ENCODE data around the gene CPNE8. TPM values are rescaled to one million over a fixed set of nuclear protein-coding genes. Genes with fewer than 3 reads are reported as not detected.

The CPNE8 gene
- total RNA-seq, 1 donor from 2014 or later: 21.2 TPM

DNA sequence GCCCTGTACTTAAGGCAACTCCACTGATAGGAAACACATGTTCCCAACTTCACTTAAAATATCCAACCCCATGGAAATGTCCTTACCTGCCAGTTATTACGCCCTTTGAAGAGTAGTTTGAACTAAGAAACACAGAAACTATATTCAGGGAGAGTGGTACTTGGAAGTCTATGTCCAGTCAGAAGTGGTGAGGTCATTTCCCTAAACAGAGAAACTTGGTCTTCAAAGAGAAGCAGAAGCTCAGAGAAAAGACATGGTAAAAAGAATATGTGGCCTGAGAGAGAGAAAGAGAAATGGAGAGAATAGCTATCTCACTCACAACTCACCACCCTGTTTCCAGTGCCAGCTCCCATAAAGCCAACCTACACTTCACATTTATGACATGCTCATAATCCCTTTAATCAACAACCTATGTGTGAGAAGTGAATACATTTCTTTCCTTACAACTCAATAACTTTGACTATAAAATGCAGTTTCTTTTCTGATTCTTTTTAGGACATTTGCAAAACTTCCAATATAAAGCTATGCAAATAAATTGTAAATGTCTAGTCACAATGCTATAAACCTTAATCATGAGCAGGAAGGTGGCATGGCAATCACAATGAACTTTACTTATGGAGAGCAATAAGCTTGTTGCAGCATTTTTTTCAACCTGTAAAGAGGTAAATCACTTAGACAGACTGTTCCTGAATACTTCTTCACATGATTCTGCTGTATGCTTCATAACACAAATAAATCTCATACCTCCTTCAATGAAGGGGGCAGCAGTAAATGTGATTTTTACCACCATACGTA lies 67.1 kb downstream of the CPNE8 start:
- no peak for DNase-seq (ENCODE audit: extremely low read depth, low read depth, low spot score)

DNA sequence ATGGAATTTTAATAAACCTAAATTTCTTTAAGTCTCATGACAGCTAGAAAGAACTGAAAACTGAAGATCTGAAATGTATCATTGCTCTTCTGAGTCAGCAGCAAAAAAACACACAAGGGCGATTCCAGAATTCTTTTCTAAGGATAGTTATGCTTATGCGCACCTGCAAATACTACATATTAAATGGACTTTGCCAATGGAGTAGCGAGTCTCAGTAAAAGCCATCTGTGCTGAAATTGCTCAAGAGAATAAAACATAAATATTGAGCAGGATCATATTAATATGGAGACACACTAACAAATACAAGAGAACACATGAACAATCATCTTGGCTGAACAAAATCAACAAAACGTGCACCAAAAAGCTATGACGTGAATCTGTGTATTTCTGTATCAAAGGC lies 73.7 kb downstream of the CPNE8 start:
- no peak for DNase-seq (ENCODE audit: extremely low read depth, low read depth, low spot score)

GRCh38 chr12:38825006-38825405 lies 80.4 kb downstream of the CPNE8 start:
- DNase-seq (ENCODE audit: extremely low read depth, low read depth, low spot score): no peak

GRCh38 chr12:38823738-38824137 lies 81.7 kb downstream of the CPNE8 start:
- no peak for DNase-seq (ENCODE audit: extremely low read depth, low read depth, low spot score)

DNA sequence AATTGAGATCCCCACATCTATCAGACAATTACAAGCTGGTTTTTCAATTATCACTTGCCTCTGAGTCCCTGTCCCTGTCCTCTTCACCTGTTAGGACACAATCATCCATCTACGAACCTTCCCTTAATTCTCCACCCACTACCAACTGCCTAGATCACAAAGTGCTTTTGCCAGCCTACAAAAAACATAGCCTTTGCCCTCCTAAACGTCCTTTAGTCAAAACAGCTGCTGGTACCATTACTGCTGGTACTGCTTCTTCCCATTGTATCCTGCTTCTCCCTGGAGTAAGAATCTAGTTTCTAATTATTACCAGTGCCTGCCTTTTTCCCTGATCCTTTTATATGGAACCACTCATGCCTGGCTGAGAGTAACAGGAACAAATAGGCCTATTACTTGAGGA lies 82.1 kb downstream of the CPNE8 start:
- DNase-seq (ENCODE audit: extremely low read depth, low read depth, low spot score): no peak

- no peak for DNase-seq (ENCODE audit: extremely low read depth, low read depth, low spot score)
These were observed 87.4 kb downstream of the CPNE8 start for GRCh38 chr12:38817942-38818341.

GRCh38 chr12:38813923-38814322 lies 91.5 kb downstream of the CPNE8 start:
- no peak for DNase-seq (ENCODE audit: extremely low read depth, low read depth, low spot score)

GRCh38 chr12:38811814-38812356 lies 93.5 kb downstream of the CPNE8 start:
- DNase-seq (ENCODE audit: extremely low read depth, low read depth, low spot score): no peak

DNA sequence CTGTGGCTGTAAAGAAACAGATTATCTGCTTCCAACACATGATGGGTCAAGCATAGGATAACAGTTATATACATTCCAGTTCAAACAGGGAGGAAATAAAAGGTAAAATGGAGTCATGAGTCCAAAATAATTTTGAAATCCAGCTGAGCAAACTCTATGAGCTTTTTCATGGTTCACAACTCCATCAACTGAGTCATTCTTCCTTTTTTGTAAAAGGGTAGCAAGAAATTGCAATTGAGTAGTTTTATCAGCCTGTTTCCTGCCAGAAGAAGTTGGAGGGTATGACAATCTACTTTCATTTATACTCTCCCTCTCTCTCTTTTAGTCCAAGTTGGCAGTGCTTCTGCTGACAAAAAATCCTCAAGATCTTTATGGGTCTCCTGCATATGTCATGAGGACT lies 95.6 kb downstream of the CPNE8 start:
- DNase-seq (ENCODE audit: extremely low read depth, low read depth, low spot score): no peak

- DNase-seq (ENCODE audit: extremely low read depth, low read depth, low spot score): no peak
These were observed 117.3 kb downstream of the CPNE8 start for GRCh38 chr12:38788106-38788505.

DNA sequence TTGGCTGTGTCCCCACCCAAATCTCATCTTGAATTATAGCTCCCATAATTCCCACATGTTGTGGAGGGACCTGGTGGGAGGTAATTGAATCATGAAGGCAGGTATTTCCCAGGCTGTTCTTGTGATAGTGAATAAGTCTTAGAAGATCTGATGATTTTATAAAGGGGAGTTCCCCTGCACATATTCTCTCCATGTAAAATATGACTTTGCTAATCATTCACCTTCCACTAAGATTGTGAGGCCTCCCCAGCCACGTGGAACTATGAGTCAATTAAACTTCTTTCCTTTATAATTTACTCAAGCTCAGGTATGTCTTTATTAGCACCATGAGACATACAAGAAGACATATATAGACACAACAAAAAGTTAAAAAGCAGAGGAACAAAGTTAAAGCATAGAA lies 120.0 kb downstream of the CPNE8 start:
- no peak for DNase-seq (ENCODE audit: extremely low read depth, low read depth, low spot score)

DNA sequence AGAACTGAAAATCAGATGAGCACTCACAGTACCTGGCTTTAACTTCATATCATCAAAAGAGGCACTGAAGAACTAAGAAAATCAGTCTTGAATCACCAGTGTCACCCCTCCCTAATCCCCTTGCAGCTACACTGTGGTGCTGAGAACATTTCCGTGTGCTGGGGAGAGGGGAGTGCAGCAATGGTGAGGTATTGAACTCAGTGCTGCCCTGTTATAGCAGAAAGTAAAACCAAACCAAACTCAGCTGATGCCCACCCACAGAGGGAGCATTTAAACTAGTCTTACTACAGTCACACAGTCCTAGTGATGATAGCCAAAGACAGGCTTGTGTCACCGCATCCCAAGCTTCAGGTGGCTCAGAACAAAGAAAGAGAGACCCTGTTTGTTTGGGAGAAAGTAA lies 122.1 kb downstream of the CPNE8 start:
- no peak for DNase-seq (ENCODE audit: extremely low read depth, low read depth, low spot score)

DNA sequence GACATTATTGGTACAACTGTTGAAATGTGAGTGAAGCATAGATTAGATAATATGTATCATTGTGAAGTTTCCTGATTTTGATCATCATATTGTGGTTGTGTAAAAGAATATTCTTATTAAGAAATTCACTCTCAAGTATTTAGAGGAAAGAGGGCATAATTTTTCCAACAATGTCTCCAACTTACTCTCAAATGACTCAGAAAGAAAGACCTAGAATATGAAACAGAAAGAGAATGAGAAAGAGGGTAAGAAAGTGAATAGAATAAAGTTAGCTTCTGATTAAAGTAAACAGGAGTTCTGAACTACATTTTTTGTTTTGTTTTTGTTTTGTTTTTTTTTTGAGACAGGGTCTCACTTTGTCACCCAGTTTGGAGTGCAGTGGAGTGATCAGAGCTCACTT lies 123.0 kb downstream of the CPNE8 start:
- no peak for DNase-seq (ENCODE audit: extremely low read depth, low read depth, low spot score)

DNA sequence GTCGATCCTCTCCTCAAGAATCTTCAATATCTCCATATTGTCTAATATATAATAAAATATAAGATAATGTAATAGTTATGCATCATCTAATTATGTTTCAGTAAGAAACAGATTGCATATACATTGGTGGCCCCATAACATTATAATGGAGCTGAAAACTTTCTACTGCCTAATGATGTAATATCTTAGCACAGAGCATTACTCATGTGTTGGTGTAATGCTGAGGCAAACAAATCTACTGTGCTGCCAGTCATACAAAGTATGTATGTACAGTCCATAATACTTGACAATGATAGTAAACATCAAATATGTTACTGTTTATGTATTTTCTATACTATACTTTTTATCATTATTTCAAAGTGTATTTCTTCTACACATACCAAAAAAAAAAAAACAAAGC lies 128.7 kb downstream of the CPNE8 start:
- no peak for DNase-seq (ENCODE audit: extremely low read depth, low read depth, low spot score)

DNA sequence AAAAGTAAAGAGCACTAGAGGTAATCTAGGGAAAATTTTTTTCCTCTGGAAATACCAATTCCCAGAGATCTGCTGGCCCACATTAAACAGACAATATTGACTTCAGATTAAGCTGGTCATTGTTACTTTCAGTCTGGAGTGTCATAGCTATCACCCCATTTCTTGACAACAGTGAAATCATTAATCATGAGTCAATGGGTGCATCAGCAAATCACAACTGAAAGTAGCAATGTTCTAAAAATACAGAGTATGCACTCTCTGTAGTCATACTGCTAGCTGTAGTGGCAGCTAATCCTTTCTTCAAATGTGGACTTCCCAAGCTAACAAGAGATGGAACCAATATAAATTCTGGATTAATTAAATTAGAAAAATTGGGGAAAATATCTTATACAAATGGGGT lies 129.9 kb downstream of the CPNE8 start:
- no peak for DNase-seq (ENCODE audit: extremely low read depth, low read depth, low spot score)

- no peak for DNase-seq (ENCODE audit: extremely low read depth, low read depth, low spot score)
These were observed 133.0 kb downstream of the CPNE8 start for GRCh38 chr12:38772437-38772836.

DNA sequence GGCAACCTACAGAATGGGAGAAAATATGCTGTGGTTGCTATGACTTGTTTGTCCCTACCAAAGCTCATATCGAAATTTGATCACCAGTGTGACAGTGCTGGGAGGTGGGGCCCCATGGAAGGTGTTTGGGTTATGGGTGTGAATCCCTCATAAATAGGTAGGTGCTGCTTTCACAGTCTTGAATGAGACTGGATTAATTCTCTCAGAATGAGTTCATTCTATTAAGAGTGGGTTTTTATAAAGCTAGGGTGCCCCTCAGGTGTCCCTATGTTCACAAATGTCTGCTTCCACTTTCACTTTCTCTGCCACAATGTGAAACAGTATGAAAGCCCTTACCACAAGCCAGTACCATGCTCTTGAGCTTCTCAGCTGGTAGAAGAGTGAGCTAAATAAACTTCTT lies 133.5 kb downstream of the CPNE8 start:
- DNase-seq (ENCODE audit: extremely low read depth, low read depth, low spot score): no peak

DNA sequence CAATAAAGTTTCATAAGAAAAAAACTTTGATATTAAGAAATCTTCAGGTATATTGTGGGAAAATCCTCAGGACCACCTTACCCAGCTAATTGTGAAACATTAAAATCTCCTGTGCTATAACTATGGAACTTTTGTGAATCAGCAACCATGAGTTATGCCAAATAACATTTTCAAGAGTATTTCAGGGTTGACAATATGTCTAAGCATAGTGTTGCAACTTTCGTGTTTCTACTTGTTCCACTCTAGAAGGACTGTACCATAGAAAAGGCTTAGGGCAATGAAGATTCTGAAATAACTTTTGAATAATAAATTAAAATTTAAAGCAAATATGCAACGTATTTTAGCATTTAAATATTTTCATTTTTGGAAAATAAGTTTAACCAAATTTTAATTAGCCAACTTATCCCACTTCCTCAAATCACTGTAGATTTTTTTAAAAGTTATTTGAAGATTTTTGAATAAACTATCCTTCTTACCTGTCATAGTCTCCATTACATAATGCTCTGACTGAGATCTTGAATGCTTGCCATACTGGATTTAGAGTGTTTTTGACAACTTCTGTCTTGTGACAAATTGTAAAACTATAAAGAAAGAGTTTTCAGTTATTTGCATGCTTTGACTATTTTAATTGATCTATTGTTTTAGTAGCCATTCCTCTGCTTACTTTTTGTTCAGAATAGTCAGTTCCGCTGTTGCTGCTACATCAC lies 143.6 kb downstream of the CPNE8 start:
- DNase-seq (ENCODE audit: extremely low read depth, low read depth, low spot score): no peak

DNA sequence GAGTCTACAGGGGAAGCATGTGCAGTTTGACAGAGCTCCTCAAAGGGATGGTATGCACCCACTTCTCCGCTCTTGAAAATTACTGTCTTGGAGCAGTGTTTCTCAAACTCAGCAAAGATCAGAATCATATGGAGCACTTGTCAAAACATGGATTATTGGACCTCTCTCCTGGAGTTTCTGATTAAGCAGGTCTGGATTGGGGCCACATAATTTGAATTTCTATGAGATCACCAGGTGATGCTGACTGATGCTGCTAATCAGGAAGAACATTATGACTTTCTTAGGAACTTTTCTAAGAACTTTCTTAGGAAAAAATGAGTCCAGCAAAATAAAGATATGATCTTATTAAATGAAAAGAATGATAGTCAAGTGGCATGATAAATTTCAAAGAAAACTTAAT lies 144.3 kb downstream of the CPNE8 start:
- no peak for DNase-seq (ENCODE audit: extremely low read depth, low read depth, low spot score)

DNA sequence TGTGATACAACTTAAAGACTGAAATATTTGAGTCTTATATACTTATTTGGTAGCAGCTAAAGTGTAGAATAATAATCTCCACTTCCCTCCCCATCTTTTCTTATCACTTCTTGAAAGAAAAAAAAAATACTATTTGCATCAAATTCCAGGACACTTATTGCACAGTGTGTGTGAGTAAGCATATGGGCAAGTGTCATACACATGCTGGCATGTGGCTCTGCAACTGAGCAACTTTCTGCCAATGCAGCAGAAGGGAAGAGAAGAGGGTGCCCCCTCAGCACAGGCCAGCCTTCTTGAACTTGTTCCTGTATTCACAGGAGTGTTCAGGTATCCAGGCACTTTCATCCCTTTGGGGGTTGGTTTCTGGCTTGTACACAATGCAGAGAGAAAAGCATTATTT lies 145.8 kb downstream of the CPNE8 start:
- DNase-seq (ENCODE audit: extremely low read depth, low read depth, low spot score): no peak

DNA sequence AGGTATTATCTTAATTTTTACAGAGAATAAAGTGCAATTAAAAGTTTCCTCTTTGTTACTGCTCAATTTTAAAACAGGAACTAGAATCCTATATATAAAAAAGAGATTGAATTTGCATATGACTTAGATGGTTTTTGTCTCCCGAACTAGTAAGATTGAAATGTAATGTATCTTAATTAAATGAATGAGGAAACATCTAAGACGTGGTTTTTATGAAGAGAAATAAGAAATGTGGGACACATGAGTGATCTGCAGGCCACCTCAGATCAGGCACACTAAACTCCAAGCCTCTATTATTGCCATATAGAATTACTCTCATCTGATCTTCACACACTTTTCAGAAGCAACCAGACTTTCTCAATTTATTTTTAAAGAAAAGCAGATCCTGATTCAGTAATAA lies 158.6 kb downstream of the CPNE8 start:
- DNase-seq (ENCODE audit: extremely low read depth, low read depth, low spot score): no peak

GRCh38 chr12:38745601-38746000 lies 159.8 kb downstream of the CPNE8 start:
- no peak for DNase-seq (ENCODE audit: extremely low read depth, low read depth, low spot score)

Data from glomerular endothelial cell (primary cell).